ENCODE results near the gene PHB1.
A peak's percentile ranks its signal among the peaks of the same experiment; 100 is the strongest.
"Not testable (repeated sequence)": the region's sequence is repeated elsewhere in the genome, so short reads cannot be mapped to it uniquely, and the experiment has no call there.

Gene PHB1

DNA sequence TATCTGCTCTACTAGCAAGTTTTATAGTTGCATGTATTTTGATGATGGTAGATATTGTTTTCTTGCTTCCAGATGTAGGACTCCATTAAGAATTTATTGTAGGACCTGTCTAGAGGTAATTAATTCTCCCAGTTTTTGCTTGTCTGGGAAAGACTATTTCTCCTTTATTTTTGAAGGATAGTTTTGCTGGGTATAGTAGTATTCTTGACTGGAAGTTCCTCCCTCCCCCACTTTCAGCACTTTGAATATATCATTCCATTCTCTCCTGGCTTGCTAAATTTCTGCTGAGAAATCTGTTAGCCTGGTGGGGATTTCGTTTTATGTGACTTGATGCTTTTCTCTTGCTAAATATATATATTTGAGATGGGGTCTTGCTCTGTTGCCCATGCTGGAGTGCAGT lies 8.0 kb upstream of the PHB1 start:
- no peak overlapping the region for H3K27ac ChIP-seq (ENCODE audit: low read depth, low read length)
- no peaks in the 10 kb centered on the region; the same call in none of the 2 replicates for H3K27me3 ChIP-seq (ENCODE audit: insufficient read depth, low read length)
- no peaks in the 10 kb centered on the region for H3K36me3 ChIP-seq (ENCODE audit: insufficient read depth, low read length)
- H3K4me1 ChIP-seq (ENCODE audit: insufficient read depth, low read length), result no peaks in the 10 kb centered on the region
- no peak overlapping the region for H3K9ac ChIP-seq (ENCODE audit: low read depth, low read length)
- WGBS, result 83% methylated on average over 1 of the region's 1 CpG
- no peak overlapping the region for H3K4me3 ChIP-seq (ENCODE audit: low read length)
- H3K9me3 ChIP-seq (ENCODE audit: insufficient read depth, low read depth, low read length), result peaks cover 11% of the 10 kb centered on the region

GRCh38 chr17:49419761-49420160 lies 5.1 kb upstream of the PHB1 start:
- peaks cover 11% of the 10 kb centered on the region for H3K9me3 ChIP-seq (ENCODE audit: insufficient read depth, low read depth, low read length)
- H3K36me3 ChIP-seq (ENCODE audit: insufficient read depth, low read length); H3K27me3 ChIP-seq (ENCODE audit: insufficient read depth, low read length); H3K4me3 ChIP-seq (ENCODE audit: low read length); H3K9ac ChIP-seq (ENCODE audit: low read depth, low read length); H3K27ac ChIP-seq (ENCODE audit: low read depth, low read length); H3K4me1 ChIP-seq (ENCODE audit: insufficient read depth, low read length): not testable (repeated sequence)
- WGBS, result 93% methylated on average over 23 of the region's 23 CpGs

GRCh38 chr17:49418754-49419740 lies 4.4 kb upstream of the PHB1 start:
- H3K9me3 ChIP-seq (ENCODE audit: insufficient read depth, low read depth, low read length), result peaks cover 11% of the 10 kb centered on the region
- H3K4me3 ChIP-seq (ENCODE audit: low read length); H3K4me1 ChIP-seq (ENCODE audit: insufficient read depth, low read length); H3K27ac ChIP-seq (ENCODE audit: low read depth, low read length); H3K9ac ChIP-seq (ENCODE audit: low read depth, low read length); H3K36me3 ChIP-seq (ENCODE audit: insufficient read depth, low read length); H3K27me3 ChIP-seq (ENCODE audit: insufficient read depth, low read length): not testable (repeated sequence)
- WGBS, result 94% methylated on average over 31 of the region's 32 CpGs

DNA sequence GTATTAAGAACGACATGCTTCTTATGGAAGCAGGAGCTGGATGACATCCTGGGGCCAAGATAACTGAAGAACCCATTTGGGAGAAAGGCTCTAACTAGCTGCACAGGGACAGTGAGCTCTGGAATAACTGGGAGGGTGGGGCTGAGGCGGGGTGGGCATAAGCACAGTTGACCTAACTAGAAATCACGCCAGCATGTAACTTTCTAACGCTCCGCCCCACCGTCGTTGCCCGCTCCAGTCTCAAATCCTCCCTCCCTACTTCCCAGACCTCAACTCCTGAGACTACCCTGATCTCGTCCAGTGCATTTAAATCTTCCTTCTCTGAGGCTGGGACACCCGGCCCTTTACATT lies 436 bp downstream of the PHB1 start:
- no peaks in the 10 kb centered on the region for H3K27me3 ChIP-seq (ENCODE audit: insufficient read depth, low read length)
- WGBS, result under 1% methylated on average over 10 of the region's 10 CpGs
- peaks cover 39% of the 10 kb centered on the region for H3K36me3 ChIP-seq (ENCODE audit: insufficient read depth, low read length)
- peaks cover 5% of the 10 kb centered on the region; the same call in 1 of the 2 replicates for H3K4me1 ChIP-seq (ENCODE audit: insufficient read depth, low read length)
- H3K27ac ChIP-seq (ENCODE audit: low read depth, low read length), result no peak overlapping the region
- peak overlapping the region; percentile 72 for H3K9ac ChIP-seq (ENCODE audit: low read depth, low read length)
- peak overlapping the region; percentile 85 for H3K4me3 ChIP-seq (ENCODE audit: low read length)
- no peaks in the 10 kb centered on the region for H3K9me3 ChIP-seq (ENCODE audit: insufficient read depth, low read depth, low read length)

DNA sequence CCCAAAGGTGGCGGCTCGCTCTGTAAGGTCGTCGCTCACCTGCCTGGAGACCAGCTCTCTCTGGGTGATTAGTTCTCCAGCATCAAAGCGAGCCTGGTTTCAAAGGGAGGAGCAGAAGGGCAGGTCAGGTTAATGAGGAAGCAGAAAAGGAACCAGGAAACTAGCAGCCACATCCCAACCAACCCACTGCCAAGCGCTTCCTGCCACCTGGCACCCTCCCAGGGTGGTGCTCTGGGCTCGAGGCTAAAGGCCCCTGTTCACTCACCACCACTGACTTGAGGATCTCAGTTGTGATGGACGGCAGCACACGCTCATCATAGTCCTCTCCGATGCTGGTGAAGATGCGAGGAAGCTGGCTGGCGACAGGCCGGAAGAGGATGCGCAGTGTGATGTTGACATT lies 5.6 kb downstream of the PHB1 start:
- Histone ChIP-seq H3K4me1 (ENCODE audit: insufficient read depth, low read length) (peaks cover 5% of the 10 kb centered on the region; the same call in 1 of the 2 replicates), H3K27me3 (ENCODE audit: insufficient read depth, low read length) (no peaks in the 10 kb centered on the region), H3K27ac (ENCODE audit: low read depth, low read length) (no peak overlapping the region), H3K9me3 (ENCODE audit: insufficient read depth, low read depth, low read length) (no peaks in the 10 kb centered on the region), H3K9ac (ENCODE audit: low read depth, low read length) (no peak overlapping the region), H3K36me3 (ENCODE audit: insufficient read depth, low read length) (peaks cover 89% of the 10 kb centered on the region), H3K4me3 (ENCODE audit: low read length) (no peak overlapping the region)
- whole genome bisulfite sequencing, result 94% methylated on average over 14 of the region's 14 CpGs

DNA sequence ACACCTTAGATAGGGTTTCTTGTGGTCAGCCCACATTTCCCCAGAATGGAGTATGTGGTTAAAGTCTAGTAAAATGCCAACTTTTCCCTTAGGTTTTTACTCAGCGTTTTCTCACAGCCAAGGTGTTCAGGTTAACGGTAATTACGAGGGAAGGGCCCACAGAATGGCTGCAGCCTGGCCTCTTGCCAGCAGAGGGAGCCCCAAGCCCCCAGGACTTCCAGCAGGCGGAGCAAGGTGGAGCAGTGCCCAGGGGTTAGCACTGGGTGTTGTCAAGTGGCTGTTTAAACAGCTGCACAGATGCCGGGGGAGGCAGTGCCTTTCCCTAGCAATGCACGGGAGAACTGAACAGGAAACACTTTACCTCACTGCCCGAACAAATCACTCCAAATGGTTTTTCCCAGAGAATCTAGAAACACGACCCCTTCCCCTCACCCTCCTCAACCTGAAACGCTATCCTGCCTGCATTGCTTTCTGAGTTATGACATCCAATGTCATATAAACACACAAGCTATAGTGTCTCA lies 6.6 kb downstream of the PHB1 start:
- no peaks in the 10 kb centered on the region for H3K27me3 ChIP-seq (ENCODE audit: insufficient read depth, low read length)
- no peaks in the 10 kb centered on the region for H3K9me3 ChIP-seq (ENCODE audit: insufficient read depth, low read depth, low read length)
- WGBS, result 46% methylated on average over 9 of the region's 9 CpGs
- H3K4me1 ChIP-seq (ENCODE audit: insufficient read depth, low read length), result no peaks in the 10 kb centered on the region
- peaks cover 98% of the 10 kb centered on the region for H3K36me3 ChIP-seq (ENCODE audit: insufficient read depth, low read length)
- no peak overlapping the region for H3K4me3 ChIP-seq (ENCODE audit: low read length)
- H3K9ac ChIP-seq (ENCODE audit: low read depth, low read length), result no peak overlapping the region
- H3K27ac ChIP-seq (ENCODE audit: low read depth, low read length), result no peak overlapping the region

GRCh38 chr17:49407086-49407485 lies 7.6 kb downstream of the PHB1 start:
- no peak overlapping the region for H3K27ac ChIP-seq (ENCODE audit: low read depth, low read length)

DNA sequence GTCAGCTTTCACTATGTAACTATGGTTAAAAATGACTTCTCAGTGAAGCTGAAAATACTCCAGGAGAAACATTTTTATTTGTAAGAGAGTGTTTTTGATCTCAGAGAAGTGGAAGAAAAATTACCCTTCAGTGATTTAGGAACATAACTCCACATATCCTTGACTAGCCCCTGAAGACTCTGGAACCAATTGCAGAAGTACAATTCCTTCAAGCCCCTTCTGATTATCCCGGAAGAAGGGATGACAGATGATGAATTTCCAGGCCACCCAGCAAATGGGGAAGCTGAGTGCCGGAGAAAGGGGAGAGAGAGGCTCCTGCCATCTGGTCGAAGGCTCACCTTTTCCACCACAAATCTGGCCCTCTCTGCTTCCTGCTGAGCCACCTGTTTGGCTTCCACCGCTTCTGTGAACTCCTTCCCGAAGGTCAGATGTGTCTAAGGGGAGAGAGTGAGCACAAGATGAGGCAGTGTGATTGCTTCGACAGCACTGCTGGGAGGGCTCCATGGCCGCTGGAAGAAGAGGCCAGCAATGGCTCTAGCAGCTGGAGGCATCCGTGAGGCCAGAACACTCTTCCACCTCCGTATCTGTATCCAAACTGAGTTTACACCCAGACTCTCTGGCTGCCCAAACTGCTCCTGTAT lies 8.1 kb downstream of the PHB1 start:
- no peak overlapping the region for H3K4me3 ChIP-seq (ENCODE audit: low read length)
- H3K9ac ChIP-seq (ENCODE audit: low read depth, low read length), result no peak overlapping the region
- no peaks in the 10 kb centered on the region for H3K9me3 ChIP-seq (ENCODE audit: insufficient read depth, low read depth, low read length)
- peaks cover 87% of the 10 kb centered on the region for H3K36me3 ChIP-seq (ENCODE audit: insufficient read depth, low read length)
- H3K4me1 ChIP-seq (ENCODE audit: insufficient read depth, low read length), result no peaks in the 10 kb centered on the region
- H3K27ac ChIP-seq (ENCODE audit: low read depth, low read length), result no peak overlapping the region
- WGBS, result 96% methylated on average over 9 of the region's 9 CpGs
- H3K27me3 ChIP-seq (ENCODE audit: insufficient read depth, low read length), result no peaks in the 10 kb centered on the region

More at GRCh38 chr17:49407086-49407485, 7.6 kb downstream of the PHB1 start:
- no peak overlapping the region for H3K4me3 ChIP-seq (ENCODE audit: low read length)
- H3K36me3 ChIP-seq (ENCODE audit: insufficient read depth, low read length), result peaks cover 93% of the 10 kb centered on the region
- no peaks in the 10 kb centered on the region for H3K9me3 ChIP-seq (ENCODE audit: insufficient read depth, low read depth, low read length)
- WGBS, result 96% methylated on average over 9 of the region's 9 CpGs
- H3K4me1 ChIP-seq (ENCODE audit: insufficient read depth, low read length), result no peaks in the 10 kb centered on the region
- no peak overlapping the region for H3K9ac ChIP-seq (ENCODE audit: low read depth, low read length)
- H3K27me3 ChIP-seq (ENCODE audit: insufficient read depth, low read length), result no peaks in the 10 kb centered on the region

GRCh38 chr17:49404906-49405305 lies 9.8 kb downstream of the PHB1 start:
- no peak overlapping the region for H3K4me3 ChIP-seq (ENCODE audit: low read length)
- H3K9ac ChIP-seq (ENCODE audit: low read depth, low read length), result no peak overlapping the region
- H3K9me3 ChIP-seq (ENCODE audit: insufficient read depth, low read depth, low read length), result no peaks in the 10 kb centered on the region
- peaks cover 71% of the 10 kb centered on the region for H3K36me3 ChIP-seq (ENCODE audit: insufficient read depth, low read length)
- WGBS, result 95% methylated on average over 14 of the region's 14 CpGs
- no peaks in the 10 kb centered on the region for H3K27me3 ChIP-seq (ENCODE audit: insufficient read depth, low read length)
- H3K27ac ChIP-seq (ENCODE audit: low read depth, low read length), result no peak overlapping the region
- H3K4me1 ChIP-seq (ENCODE audit: insufficient read depth, low read length), result no peaks in the 10 kb centered on the region

DNA sequence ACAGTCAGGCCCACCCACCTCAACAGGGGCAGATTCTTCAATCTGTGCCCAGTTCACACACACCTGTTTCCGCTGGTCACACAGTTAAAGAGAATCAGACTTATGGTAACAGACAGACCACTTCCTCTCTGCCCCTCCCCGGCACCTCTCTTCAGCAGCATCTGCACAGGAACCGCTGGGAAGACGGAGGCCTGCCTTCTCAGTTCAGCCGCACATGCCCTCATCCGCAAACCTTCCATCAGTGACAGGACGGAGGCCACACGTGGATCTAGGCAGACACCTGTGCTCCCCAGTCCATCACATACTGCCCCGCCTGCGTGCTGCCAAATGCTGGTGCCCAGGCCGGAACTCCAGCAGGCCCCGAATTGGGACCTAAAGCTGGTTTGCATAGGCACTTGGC lies 10.3 kb downstream of the PHB1 start:
- Histone ChIP-seq H3K4me1 (ENCODE audit: insufficient read depth, low read length) (no peaks in the 10 kb centered on the region), H3K36me3 (ENCODE audit: insufficient read depth, low read length) (peaks cover 67% of the 10 kb centered on the region), H3K27me3 (ENCODE audit: insufficient read depth, low read length) (no peaks in the 10 kb centered on the region), H3K9ac (ENCODE audit: low read depth, low read length) (no peak overlapping the region), H3K27ac (ENCODE audit: low read depth, low read length) (no peak overlapping the region), H3K9me3 (ENCODE audit: insufficient read depth, low read depth, low read length) (no peaks in the 10 kb centered on the region), H3K4me3 (ENCODE audit: low read length) (no peak overlapping the region)
- 95% methylated on average over 12 of the region's 12 CpGs for WGBS

- Histone ChIP-seq H3K27me3 (ENCODE audit: insufficient read depth, low read length) (no peaks in the 10 kb centered on the region), H3K4me1 (ENCODE audit: insufficient read depth, low read length) (no peaks in the 10 kb centered on the region), H3K4me3 (ENCODE audit: low read length) (no peak overlapping the region), H3K9ac (ENCODE audit: low read depth, low read length) (no peak overlapping the region), H3K9me3 (ENCODE audit: insufficient read depth, low read depth, low read length) (no peaks in the 10 kb centered on the region), H3K27ac (ENCODE audit: low read depth, low read length) (no peak overlapping the region), H3K36me3 (ENCODE audit: insufficient read depth, low read length) (peaks cover 60% of the 10 kb centered on the region)
- 95% methylated on average over 10 of the region's 10 CpGs for WGBS
Observed at GRCh38 chr17:49403514-49404289, 11.0 kb downstream of the PHB1 start.
